Dermis microvascular lymphatic vessel endothelial cell (primary cell): ENCODE data around the gene SLC25A45. TPM values are rescaled to one million over a fixed set of nuclear protein-coding genes. Genes with fewer than 3 reads are reported as not detected.

ENCODE experiments used
- total RNA-seq: library from RNA; depleted of rRNA; stranded (reverse); fragments of >200 nt; gene quantifications from 2 replicates; pipeline ENCODE4 v1.2.1, GENCODE V29; 2014

Gene SLC25A45
- total RNA-seq, 1 donor from 2014 or later = 1.7 TPM

Other genes with a start within 250 kb of the SLC25A45 start
- gene SYVN1, start 248.1 kb downstream of the SLC25A45 start, total RNA-seq = 5.6 and 15.4 TPM in 2 replicates
- not detected in 2 replicates for gene SPDYC, start 212.4 kb downstream of the SLC25A45 start, total RNA-seq
- 81.3 and 88.1 TPM in 2 replicates for gene CAPN1, start 200.7 kb downstream of the SLC25A45 start, total RNA-seq
- gene POLA2, start 120.7 kb downstream of the SLC25A45 start, total RNA-seq = 4.7 and 5.7 TPM in 2 replicates
- gene CDC42EP2, start 67.8 kb downstream of the SLC25A45 start, total RNA-seq = 6.4 and 7.8 TPM in 2 replicates
- 18.5 and 32.1 TPM in 2 replicates for gene DPF2, start 48.8 kb downstream of the SLC25A45 start, total RNA-seq
- under 0.01 and 0.26 TPM in 2 replicates for gene TIGD3, start 27.9 kb downstream of the SLC25A45 start, total RNA-seq
- gene FRMD8, start 4.0 kb upstream of the SLC25A45 start, total RNA-seq = 75.4 and 85.1 TPM in 2 replicates
- 23.7 and 88.5 TPM in 2 replicates for gene NEAT1, start 40.2 kb upstream of the SLC25A45 start, total RNA-seq
- gene MALAT1, start 116.4 kb upstream of the SLC25A45 start, total RNA-seq = 1,844 and 2,565 TPM in 2 replicates
- gene SCYL1, start 142.4 kb upstream of the SLC25A45 start, total RNA-seq = 41.8 and 55.9 TPM in 2 replicates
- gene LTBP3, start 175.7 kb upstream of the SLC25A45 start, total RNA-seq = 13.1 and 41.7 TPM in 2 replicates
- 37.6 and 37.7 TPM in 2 replicates for gene ZNRD2, start 187.8 kb upstream of the SLC25A45 start, total RNA-seq
- gene FAM89B, start 189.9 kb upstream of the SLC25A45 start, total RNA-seq = 12.2 and 23.8 TPM in 2 replicates
- 2.5 and 4.7 TPM in 2 replicates for gene EHBP1L1, start 193.4 kb upstream of the SLC25A45 start, total RNA-seq
- gene KCNK7, start 213.2 kb upstream of the SLC25A45 start, total RNA-seq = under 0.01 and 0.13 TPM in 2 replicates
- gene MAP3K11, start 231.6 kb upstream of the SLC25A45 start, total RNA-seq = 57.1 and 78.8 TPM in 2 replicates
- gene PCNX3, start 233.1 kb upstream of the SLC25A45 start, total RNA-seq = 10.4 and 17.6 TPM in 2 replicates